ENCODE measurements around the gene NLRP3. TPM values are rescaled to one million over a fixed set of nuclear protein-coding genes. Genes with fewer than 3 reads are reported as not detected.
"Not testable (repeated sequence)": the region's sequence is repeated elsewhere in the genome, so short reads cannot be mapped to it uniquely, and the experiment has no call there.

Gene NLRP3
- total RNA-seq, 4 donors from 2014 or later, result 0.57 to 2.3 (median 1.8) TPM

- no peak for DNase-seq
- intact Hi-C loops (cut with DNase I), result no loop called here
- TF ChIP-seq CTCF (IDR thresholded peaks at IDR 0.05) (no peak), POLR2A (IDR thresholded peaks at IDR 0.05) (no peak)
These were observed 55.6 kb downstream of the NLRP3 start for GRCh38 chr1:247471445-247472016.

GRCh38 chr1:247472035-247472434 is 56.1 kb downstream of the NLRP3 start:
- no peaks in the 10 kb centered on the region for H3K9me3 ChIP-seq
- H3K27ac ChIP-seq, result no peak overlapping the region
- no peak for TF ChIP-seq CTCF (IDR thresholded peaks at IDR 0.05)
- TF ChIP-seq POLR2A (IDR thresholded peaks at IDR 0.05), result no peak
- intact Hi-C loops (cut with DNase I), result no loop called here
- no peaks in the 10 kb centered on the region for H3K27me3 ChIP-seq
- no peak for DNase-seq
- H3K36me3 ChIP-seq, result no peaks in the 10 kb centered on the region
- no peak overlapping the region for H3K4me3 ChIP-seq
- H3K4me1 ChIP-seq, result no peaks in the 10 kb centered on the region
- 75 to 87% methylated on average over 1 of the region's 1 CpG for WGBS, 2 donors

More at GRCh38 chr1:247471445-247472016, 55.6 kb downstream of the NLRP3 start:
- Histone ChIP-seq H3K27ac (no peak overlapping the region), H3K4me3 (no peak overlapping the region), H3K36me3 (no peaks in the 10 kb centered on the region), H3K27me3 (no peaks in the 10 kb centered on the region), H3K9me3 (no peaks in the 10 kb centered on the region), H3K4me1 (no peaks in the 10 kb centered on the region)
- 56 to 68% methylated on average over 8 to 10 of the region's 12 CpGs for WGBS, 2 donors

- DNase-seq, result no peak
- WGBS, 2 donors, result 73 to 82% methylated on average over 3 of the region's 3 CpGs
- TF ChIP-seq POLR2A (IDR thresholded peaks at IDR 0.05), result no peak
- no peak for TF ChIP-seq CTCF (IDR thresholded peaks at IDR 0.05)
- Histone ChIP-seq H3K9me3 (no peaks in the 10 kb centered on the region), H3K27ac (no peak overlapping the region), H3K4me1 (no peaks in the 10 kb centered on the region), H3K4me3 (no peak overlapping the region), H3K36me3 (no peaks in the 10 kb centered on the region), H3K27me3 (no peaks in the 10 kb centered on the region)
- intact Hi-C loops (cut with DNase I), result no loop called here
These were observed 58.4 kb downstream of the NLRP3 start for GRCh38 chr1:247474367-247474766.

- Histone ChIP-seq H3K36me3 (no peaks in the 10 kb centered on the region), H3K4me3 (no peak overlapping the region), H3K9me3 (no peaks in the 10 kb centered on the region), H3K27ac (no peak overlapping the region), H3K4me1 (no peaks in the 10 kb centered on the region), H3K27me3 (no peaks in the 10 kb centered on the region)
- intact Hi-C loops (cut with DNase I), result no loop called here
- TF ChIP-seq CTCF (IDR thresholded peaks at IDR 0.05), result no peak
- no peak for TF ChIP-seq POLR2A (IDR thresholded peaks at IDR 0.05)
- WGBS, 2 donors, result 82 to 95% methylated on average over 2 of the region's 2 CpGs
- no peak for DNase-seq
These were observed 59.8 kb downstream of the NLRP3 start for GRCh38 chr1:247475793-247476192.

- intact Hi-C loops (cut with DNase I); H3K4me3 ChIP-seq: not testable (repeated sequence)
- WGBS, 2 donors, result 85% methylated on average over 6 of the region's 6 CpGs
These were observed 60.5 kb downstream of the NLRP3 start for GRCh38 chr1:247476328-247477058.

More at GRCh38 chr1:247476328-247477058, 60.5 kb downstream of the NLRP3 start:
- not testable (repeated sequence) for DNase-seq, H3K9me3 ChIP-seq, H3K36me3 ChIP-seq, H3K4me1 ChIP-seq, H3K27me3 ChIP-seq, H3K27ac ChIP-seq

Data from esophagus squamous epithelium (tissue), 5 donors.